ENCODE results near the gene KMT2C. TPM values are rescaled to one million over a fixed set of nuclear protein-coding genes. Genes with fewer than 3 reads are reported as not detected.
"Not testable (repeated sequence)": the region's sequence is repeated elsewhere in the genome, so short reads cannot be mapped to it uniquely, and the experiment has no call there.

Gene KMT2C
- polyA plus RNA-seq, 1 experiment = 16.7 TPM

DNA sequence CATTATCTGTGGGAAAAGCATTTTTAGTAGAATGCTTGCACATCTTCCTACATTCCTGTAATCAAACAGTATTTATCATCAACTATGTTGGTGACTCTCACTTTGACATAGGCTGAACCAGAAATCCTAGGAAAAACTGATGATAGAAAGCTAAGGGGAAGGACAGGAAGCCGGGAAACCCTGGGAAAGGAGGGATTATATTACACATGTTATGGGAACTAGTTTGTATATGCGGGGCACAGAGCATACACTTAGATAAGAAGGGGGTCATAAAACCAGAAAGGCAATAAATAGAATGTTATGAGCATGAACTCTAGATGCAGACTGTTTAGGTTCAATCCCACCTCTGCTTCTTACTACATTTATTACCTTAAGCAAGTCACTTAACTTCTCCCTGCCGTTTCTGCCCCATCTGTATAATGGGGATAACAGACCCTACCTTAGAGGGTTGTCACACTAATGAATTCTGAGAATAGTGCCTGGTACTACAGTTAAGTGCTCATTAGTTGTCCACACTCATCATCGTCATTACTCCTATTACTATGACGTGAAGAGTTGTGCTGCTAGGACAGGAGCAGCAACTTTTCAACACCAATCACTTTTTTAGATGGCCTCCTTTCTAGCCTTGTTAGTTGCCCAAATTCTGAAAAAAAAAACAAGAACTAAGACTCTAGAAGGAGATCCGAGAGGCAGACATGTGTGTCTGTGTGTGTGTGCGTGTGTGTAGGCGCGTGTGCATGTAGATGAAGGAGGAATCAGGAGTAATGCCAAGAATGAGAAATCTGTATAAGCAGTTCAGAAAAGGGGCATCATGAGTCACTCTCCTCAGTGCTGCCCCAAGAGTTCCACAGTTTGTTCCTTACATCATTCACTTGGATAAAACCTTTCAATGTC, 52.2 kb downstream of the KMT2C start:
- Histone ChIP-seq H3K9me3 (ENCODE audit: control insufficient read depth, insufficient read depth, low read length) (peaks cover 17% of the 10 kb centered on the region), H3K4me3 (ENCODE audit: low read depth, low read length) (no peak overlapping the region), H3K27me3 (ENCODE audit: control insufficient read depth, insufficient read depth, low read length) (no peaks in the 10 kb centered on the region), H3K27ac (ENCODE audit: low read depth, low read length) (no peak overlapping the region)
- peak; percentile 61 for DNase-seq (ENCODE audit: low read depth, low spot score)
- CTCF ChIA-PET = interaction anchor here (1.5 to 1.8 kb wide), 2 partner anchors 9 to 11 kb away, joined by 3 to 5 read pairs; no protein-coding TSS in a partner anchor
- POLR2A ChIA-PET = no interaction called here
- TF ChIP-seq, protein P1, sequence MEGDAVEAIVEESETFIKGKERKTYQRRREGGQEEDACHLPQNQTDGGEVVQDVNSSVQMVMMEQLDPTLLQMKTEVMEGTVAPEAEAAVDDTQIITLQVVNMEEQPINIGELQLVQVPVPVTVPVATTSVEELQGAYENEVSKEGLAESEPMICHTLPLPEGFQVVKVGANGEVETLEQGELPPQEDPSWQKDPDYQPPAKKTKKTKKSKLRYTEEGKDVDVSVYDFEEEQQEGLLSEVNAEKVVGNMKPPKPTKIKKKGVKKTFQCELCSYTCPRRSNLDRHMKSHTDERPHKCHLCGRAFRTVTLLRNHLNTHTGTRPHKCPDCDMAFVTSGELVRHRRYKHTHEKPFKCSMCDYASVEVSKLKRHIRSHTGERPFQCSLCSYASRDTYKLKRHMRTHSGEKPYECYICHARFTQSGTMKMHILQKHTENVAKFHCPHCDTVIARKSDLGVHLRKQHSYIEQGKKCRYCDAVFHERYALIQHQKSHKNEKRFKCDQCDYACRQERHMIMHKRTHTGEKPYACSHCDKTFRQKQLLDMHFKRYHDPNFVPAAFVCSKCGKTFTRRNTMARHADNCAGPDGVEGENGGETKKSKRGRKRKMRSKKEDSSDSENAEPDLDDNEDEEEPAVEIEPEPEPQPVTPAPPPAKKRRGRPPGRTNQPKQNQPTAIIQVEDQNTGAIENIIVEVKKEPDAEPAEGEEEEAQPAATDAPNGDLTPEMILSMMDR (IDR thresholded peaks at IDR 0.05; ENCODE audit: low read depth, low read length) = no peak

DNA sequence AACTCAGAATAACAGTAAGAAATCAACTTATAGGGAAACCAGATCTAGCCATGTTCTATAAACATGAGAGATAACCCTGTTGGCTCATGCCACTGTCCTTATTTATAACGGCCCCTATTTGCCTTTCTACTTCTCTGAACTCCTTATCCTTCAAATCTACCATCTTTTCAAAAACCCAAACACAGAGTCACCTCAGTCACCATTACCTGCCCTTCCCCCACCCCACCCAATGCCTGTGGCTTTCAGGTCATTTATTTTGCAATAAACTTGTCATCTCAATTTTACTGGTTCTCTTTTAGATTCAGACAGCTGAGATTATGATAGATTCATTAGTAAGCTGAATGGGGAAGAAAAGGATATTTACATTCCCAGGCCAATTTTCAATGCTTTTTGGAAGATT, 53.6 kb downstream of the KMT2C start:
- no peak for DNase-seq (ENCODE audit: low read depth, low spot score)
- no peaks in the 10 kb centered on the region for H3K27me3 ChIP-seq (ENCODE audit: control insufficient read depth, insufficient read depth, low read length)
- H3K4me3 ChIP-seq (ENCODE audit: low read depth, low read length) = no peak overlapping the region
- TF ChIP-seq, protein P1 (IDR thresholded peaks at IDR 0.05; ENCODE audit: low read depth, low read length) = no peak
- H3K9me3 ChIP-seq (ENCODE audit: control insufficient read depth, insufficient read depth, low read length) = peaks cover 16% of the 10 kb centered on the region
- ChIA-PET CTCF (interaction anchor here (1.5 to 1.8 kb wide), 2 partner anchors 11 to 12 kb away, joined by 3 to 5 read pairs; no protein-coding TSS in a partner anchor), POLR2A (no interaction called here)
- H3K27ac ChIP-seq (ENCODE audit: low read depth, low read length) = no peak overlapping the region

DNA sequence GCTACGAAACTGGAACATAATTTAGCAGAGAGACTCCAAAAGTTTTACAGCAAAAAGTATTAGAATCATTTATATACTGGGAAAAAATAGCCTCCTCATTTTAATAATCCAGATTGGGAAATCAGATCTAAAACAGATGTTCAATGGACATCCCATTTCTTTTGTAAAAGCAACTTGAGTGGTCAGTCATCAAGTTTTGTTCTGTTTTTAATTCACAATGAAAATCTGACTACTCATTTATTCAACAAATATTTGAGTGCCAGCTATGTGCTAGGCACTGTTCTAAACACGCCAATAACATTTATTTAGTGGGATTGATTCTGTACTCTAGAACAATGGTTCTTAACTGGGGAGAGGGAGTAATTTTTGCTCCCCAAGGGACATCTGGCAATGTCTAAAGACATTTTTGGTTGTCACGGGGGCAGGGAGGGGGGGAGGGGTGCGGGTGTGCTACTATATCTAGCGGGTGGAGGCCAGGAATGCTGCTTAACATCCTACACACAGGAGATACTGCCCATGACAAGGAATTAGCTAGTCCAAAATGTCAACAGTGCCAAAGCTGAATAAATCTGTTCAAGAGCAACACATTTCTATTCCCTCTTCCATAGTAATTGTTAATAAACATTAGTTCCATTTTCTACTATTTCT, 54.7 kb downstream of the KMT2C start:
- H3K9me3 ChIP-seq (ENCODE audit: control insufficient read depth, insufficient read depth, low read length) = peaks cover 21% of the 10 kb centered on the region
- H3K27me3 ChIP-seq (ENCODE audit: control insufficient read depth, insufficient read depth, low read length); H3K4me3 ChIP-seq (ENCODE audit: low read depth, low read length); H3K27ac ChIP-seq (ENCODE audit: low read depth, low read length); CTCF ChIA-PET; POLR2A ChIA-PET; DNase-seq (ENCODE audit: low read depth, low spot score): not testable (repeated sequence)

DNA sequence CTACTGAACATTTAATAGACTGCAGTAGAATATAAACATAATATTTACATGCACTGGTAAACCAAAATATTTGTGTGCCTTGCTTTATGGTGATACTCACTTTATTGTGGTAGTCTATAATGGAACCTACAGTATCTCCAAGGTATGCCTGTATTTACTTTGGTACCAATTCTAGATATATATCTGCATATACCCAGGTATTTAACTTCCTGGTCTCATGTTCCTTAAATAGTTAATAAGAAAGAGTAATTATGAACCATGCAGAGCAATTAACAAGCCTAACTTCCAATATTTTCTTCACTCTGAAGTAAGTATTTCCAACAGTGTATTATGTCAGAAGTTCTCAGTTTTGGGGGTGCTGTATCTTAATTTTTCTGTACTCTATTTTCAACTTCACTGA, 57.3 kb downstream of the KMT2C start:
- POLR2A ChIA-PET; H3K27me3 ChIP-seq (ENCODE audit: control insufficient read depth, insufficient read depth, low read length); H3K4me3 ChIP-seq (ENCODE audit: low read depth, low read length); H3K27ac ChIP-seq (ENCODE audit: low read depth, low read length); DNase-seq (ENCODE audit: low read depth, low spot score); CTCF ChIA-PET: not testable (repeated sequence)
- peaks cover 17% of the 10 kb centered on the region for H3K9me3 ChIP-seq (ENCODE audit: control insufficient read depth, insufficient read depth, low read length)

DNA sequence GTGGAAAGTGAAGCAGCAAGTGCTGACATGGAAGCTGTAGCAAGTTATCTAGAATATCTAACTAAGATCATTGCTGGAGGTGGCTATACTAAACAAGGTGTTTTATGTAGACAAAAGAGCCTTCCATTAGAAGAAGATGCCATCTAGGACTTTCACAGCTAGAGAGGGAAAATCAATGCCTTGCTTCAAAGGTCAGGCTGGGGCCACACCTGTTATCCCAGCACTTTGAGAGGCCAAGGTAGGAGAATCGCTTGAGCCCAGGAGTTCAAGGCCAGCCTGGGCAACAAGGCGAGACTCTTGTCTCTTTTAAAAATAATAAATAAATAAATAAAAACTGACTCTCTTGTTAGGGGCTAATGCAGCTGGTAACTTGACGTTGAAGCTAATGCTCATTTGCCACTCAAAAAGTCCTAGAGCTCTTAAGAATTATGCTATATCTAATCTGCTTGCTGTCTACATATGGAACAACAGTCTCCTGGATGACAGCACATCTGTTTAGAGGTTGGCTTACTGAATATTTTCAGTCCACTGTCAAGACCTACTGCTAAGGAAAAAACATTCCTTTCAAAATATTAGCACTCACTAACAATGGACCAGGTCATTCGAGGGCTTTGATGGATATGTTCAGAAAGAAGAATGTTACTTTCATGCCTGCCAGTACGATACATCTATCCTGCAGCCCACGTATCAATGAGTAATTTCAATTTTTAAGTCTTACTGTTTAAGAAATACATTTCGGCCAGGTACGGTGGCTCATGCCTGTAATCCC, 58.9 kb downstream of the KMT2C start:
- H3K27me3 ChIP-seq (ENCODE audit: control insufficient read depth, insufficient read depth, low read length); H3K27ac ChIP-seq (ENCODE audit: low read depth, low read length); CTCF ChIA-PET; POLR2A ChIA-PET; DNase-seq (ENCODE audit: low read depth, low spot score); H3K4me3 ChIP-seq (ENCODE audit: low read depth, low read length): not testable (repeated sequence)
- H3K9me3 ChIP-seq (ENCODE audit: control insufficient read depth, insufficient read depth, low read length) = peaks cover 17% of the 10 kb centered on the region

DNA sequence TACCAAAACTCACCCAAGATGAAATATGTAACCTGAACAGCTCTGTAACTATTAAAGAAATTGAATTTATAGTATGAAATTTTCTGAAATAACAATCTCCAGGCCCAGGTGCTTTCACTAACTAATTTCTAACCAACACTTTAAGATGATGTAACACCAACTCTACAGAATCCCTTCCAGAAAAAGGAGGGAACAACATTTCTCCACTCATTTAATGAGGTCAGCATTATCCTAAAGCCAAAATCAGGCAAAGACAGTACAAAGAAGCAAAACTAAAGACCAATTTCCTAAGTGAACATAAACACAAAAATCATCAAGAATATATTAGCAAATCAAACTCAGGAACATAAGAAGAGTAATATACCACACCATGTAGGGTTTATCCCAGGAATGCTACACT, 65.5 kb downstream of the KMT2C start:
- POLR2A ChIA-PET = no interaction called here
- TF ChIP-seq, protein P1 (IDR thresholded peaks at IDR 0.05; ENCODE audit: low read depth, low read length) = no peak
- H3K27me3 ChIP-seq (ENCODE audit: control insufficient read depth, insufficient read depth, low read length) = no peaks in the 10 kb centered on the region
- H3K9me3 ChIP-seq (ENCODE audit: control insufficient read depth, insufficient read depth, low read length) = no peaks in the 10 kb centered on the region; the same call in 1 of the 2 replicates
- no peak overlapping the region for H3K4me3 ChIP-seq (ENCODE audit: low read depth, low read length)
- CTCF ChIA-PET = interaction anchor here (1.2 kb wide), 1 partner anchor 29 kb away, joined by 5 read pairs; no protein-coding TSS in a partner anchor
- H3K27ac ChIP-seq (ENCODE audit: low read depth, low read length) = no peak overlapping the region
- DNase-seq (ENCODE audit: low read depth, low spot score) = no peak
